SHP77 treated with DMSO at 0.1 percent for 48 hours (cell line): ENCODE measurements around the gene MYNN.

Experiments
- DNase-seq: peaks from one replicate; lab custom pipeline; 2025; lab: John Stamatoyannopoulos, UW

The MYNN gene

DNA sequence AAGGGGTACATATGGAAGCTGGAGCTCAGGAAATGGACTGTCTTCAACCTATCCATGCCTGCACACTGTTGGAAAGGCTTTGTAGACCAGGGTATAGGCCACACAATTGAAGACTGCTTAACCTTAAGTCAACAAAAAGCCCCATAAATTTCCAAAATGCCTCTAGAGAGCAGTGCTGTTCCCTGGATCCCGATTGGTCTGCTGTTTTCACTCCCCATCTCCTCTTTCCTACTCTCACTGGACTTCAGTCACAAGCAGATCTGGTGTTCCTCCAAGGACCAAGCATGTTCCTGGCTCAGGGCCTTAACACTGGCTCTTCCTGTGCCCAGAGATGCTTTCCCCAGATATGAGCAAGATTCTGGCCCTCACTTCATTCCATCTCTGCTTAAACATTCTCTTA, 62.3 kb downstream of the MYNN start:
- no peak for DNase-seq

DNA sequence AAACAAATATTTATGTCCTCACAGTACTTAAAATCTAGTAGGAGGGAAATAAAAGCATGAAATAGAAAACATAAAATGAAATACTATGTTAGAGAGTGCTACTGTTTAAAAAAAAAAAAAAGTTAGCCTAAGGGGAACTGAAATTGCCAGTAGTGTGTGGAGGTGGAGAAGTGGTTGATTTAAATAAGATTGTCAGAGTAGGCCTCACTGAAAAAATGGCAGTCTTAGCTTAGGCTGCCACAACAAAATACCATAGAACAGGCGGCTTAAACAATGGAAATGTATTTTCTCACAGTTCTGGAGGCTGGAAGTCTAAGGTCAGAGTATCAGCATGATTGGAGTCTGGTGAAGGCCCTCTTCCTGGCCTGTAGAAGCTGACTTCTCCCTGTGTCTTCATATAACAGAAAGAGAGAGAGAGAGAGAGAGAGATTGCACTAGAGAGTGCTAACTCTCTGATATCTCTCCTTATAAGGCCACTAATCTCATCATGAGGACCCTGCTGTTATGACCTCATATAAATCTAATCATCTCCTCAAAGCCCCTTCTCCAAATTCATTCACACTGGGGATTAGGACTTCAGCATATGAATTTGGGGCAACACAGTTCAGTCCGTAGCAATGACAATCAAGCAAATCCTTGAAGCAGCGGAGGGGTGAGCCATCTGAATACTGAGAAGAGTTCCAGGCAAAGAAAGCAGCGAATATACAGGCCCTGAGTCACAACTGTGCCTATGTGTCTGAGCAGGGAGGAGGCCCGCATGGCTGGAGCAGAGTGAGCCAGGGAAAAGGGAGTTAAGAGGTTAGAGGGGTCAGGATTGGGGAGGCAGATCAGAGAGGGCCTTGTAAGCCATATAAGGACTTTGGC, 63.1 kb downstream of the MYNN start:
- no peak for DNase-seq

DNA sequence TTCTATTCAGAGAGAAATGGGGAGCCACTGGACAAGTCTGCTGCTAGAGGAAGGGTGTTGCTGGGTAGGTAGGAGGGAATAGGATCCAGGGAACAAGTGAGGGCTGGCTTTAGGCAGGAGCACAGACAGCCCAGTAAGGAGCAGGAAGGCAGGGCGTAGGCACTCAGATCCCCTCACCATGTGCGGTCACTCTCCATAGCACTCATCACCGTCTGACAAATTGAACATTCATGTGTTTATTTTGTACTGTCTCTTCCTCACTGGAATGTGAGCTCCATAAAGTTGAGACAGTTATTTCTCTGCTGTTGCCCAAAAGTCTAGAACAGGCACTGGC, 63.7 kb downstream of the MYNN start:
- no peak for DNase-seq

DNA sequence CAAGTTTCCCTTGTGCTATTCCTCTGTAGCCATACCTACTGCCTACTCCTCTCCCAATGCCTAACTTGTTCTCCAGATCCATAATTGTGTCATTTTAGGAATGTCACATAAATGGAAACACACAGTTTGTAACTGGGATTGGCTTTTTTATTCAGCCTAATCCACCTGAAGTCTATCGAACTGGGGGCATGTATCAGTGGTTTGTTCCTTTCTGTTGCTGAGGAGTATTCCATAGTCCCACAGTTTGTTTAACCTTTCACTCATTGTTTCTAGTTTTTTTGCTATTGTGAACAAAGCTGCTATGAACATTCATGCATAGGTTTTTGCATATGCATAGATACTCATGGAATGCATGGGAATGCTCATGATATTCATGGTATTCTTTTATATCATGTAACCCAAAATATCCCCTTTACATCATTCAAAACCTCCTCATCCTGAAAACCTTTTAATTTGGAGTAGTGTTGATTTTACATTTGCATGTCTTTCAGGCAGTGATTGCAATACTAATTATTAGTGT, 65.4 kb downstream of the MYNN start:
- no peak for DNase-seq
